DOHH2 (cell line): ENCODE data around the gene ENTPD5.

Source experiments
- EZH2phosphoT487 ChIP-seq: fragments of 200-600 bp; sonication (generic); IDR thresholded peaks from 2 replicates; pipeline ENCODE4 v1.6.1; 2017; ENCODE audit warnings: borderline replicate concordance, mild to moderate bottlenecking, antibody characterized with exemption, low read length, moderate library complexity, mixed read lengths
- TF ChIP-seq, protein P1 (sequence below): fragments of 200-600 bp; sonication (generic); IDR thresholded peaks from one replicate; pipeline ENCODE4 v1.5.1; 2014; ENCODE audit warnings: antibody characterized with exemption, mild to moderate bottlenecking, low read depth, low read length; ENCODE audit not compliant: poor library complexity, severe bottlenecking

- TF ChIP-seq, protein P1, sequence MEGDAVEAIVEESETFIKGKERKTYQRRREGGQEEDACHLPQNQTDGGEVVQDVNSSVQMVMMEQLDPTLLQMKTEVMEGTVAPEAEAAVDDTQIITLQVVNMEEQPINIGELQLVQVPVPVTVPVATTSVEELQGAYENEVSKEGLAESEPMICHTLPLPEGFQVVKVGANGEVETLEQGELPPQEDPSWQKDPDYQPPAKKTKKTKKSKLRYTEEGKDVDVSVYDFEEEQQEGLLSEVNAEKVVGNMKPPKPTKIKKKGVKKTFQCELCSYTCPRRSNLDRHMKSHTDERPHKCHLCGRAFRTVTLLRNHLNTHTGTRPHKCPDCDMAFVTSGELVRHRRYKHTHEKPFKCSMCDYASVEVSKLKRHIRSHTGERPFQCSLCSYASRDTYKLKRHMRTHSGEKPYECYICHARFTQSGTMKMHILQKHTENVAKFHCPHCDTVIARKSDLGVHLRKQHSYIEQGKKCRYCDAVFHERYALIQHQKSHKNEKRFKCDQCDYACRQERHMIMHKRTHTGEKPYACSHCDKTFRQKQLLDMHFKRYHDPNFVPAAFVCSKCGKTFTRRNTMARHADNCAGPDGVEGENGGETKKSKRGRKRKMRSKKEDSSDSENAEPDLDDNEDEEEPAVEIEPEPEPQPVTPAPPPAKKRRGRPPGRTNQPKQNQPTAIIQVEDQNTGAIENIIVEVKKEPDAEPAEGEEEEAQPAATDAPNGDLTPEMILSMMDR: no peak
- no peak for TF ChIP-seq EZH2phosphoT487
Measured at GRCh38 chr14:73943083-73943482, 76.0 kb downstream of the ENTPD5 start.
